Trophoblast cell (in vitro differentiated cells and primary cell): ENCODE measurements around the gene LGALS13.
A peak's percentile ranks its signal among the peaks of the same experiment; 100 is the strongest.

ENCODE experiments used
- DNase-seq, 2 donors: peaks; one replicate each; pipeline ENCODE4 v3.0.0-alpha.2; 2016
- H2AFZ ChIP-seq: 2 replicates; pipeline ENCODE4 v1.6.1; 2013; ENCODE audit warnings: low read length, moderate library complexity, mild to moderate bottlenecking; ENCODE audit not compliant: insufficient read depth, poor library complexity
- H2AK5ac ChIP-seq: 2 replicates; pipeline ENCODE4 v1.6.1; 2013; ENCODE audit warnings: mild to moderate bottlenecking, low read length
- H2BK120ac ChIP-seq: 2 replicates; pipeline ENCODE4 v1.6.1; 2013; ENCODE audit warnings: low read length, mild to moderate bottlenecking, moderate library complexity; ENCODE audit not compliant: insufficient read depth, poor library complexity
- H2BK12ac ChIP-seq: 2 replicates; pipeline ENCODE4 v1.6.1; 2013; ENCODE audit warnings: mild to moderate bottlenecking, low read length, moderate library complexity
- H2BK5ac ChIP-seq: 2 replicates; pipeline ENCODE4 v1.6.1; 2013; ENCODE audit warnings: low read length, low read depth, moderate library complexity, mild to moderate bottlenecking; ENCODE audit not compliant: poor library complexity
- H3K14ac ChIP-seq: 2 replicates; pipeline ENCODE4 v1.6.1; 2013; ENCODE audit warnings: mild to moderate bottlenecking, low read length
- H3K18ac ChIP-seq: 2 replicates; pipeline ENCODE4 v1.6.1; 2013; ENCODE audit warnings: mild to moderate bottlenecking, low read length
- H3K23ac ChIP-seq: 2 replicates; pipeline ENCODE4 v1.6.1; 2013; ENCODE audit warnings: low read length
- H3K27ac ChIP-seq: 2 replicates; pipeline ENCODE4 v1.5.1; 2013; ENCODE audit warnings: low read depth, mild to moderate bottlenecking, inconsistent platforms, low read length, moderate library complexity
- H3K27me3 ChIP-seq: 2 replicates; pipeline ENCODE4 v1.6.1; 2013; ENCODE audit warnings: inconsistent platforms, mild to moderate bottlenecking, low read length, moderate library complexity; ENCODE audit not compliant: insufficient read depth
- H3K36me3 ChIP-seq, 2 experiments: 1 replicate in 1 of 2; 2 replicates in 1 of 2; pipeline ENCODE4 v1.6.1; 2013; ENCODE audit warnings: low read length in 2 of 2, mild to moderate bottlenecking in 2 of 2, moderate library complexity in 1 of 2; ENCODE audit not compliant: insufficient read depth in 2 of 2, control insufficient read depth in 1 of 2
- H3K4ac ChIP-seq: 2 replicates; pipeline ENCODE4 v1.6.1; 2013; ENCODE audit warnings: low read depth, mild to moderate bottlenecking, low read length, moderate library complexity
- H3K4me1 ChIP-seq, 2 experiments: 1 replicate in 1 of 2; 2 replicates in 1 of 2; pipeline ENCODE4 v1.6.1; 2013; ENCODE audit warnings: low read length in 2 of 2, mild to moderate bottlenecking in 2 of 2, moderate library complexity in 1 of 2; ENCODE audit not compliant: insufficient read depth in 2 of 2, control insufficient read depth in 1 of 2
- H3K4me2 ChIP-seq: 2 replicates; pipeline ENCODE4 v1.6.1; 2013; ENCODE audit warnings: inconsistent platforms, mild to moderate bottlenecking, low read length, moderate library complexity
- H3K4me3 ChIP-seq: 2 replicates; pipeline ENCODE4 v1.5.1; 2013; ENCODE audit warnings: mild to moderate bottlenecking, low read depth, low read length, inconsistent platforms
- H3K79me1 ChIP-seq: one replicate; pipeline ENCODE4 v1.6.1; 2013; ENCODE audit warnings: low read length
- H3K79me2 ChIP-seq: 2 replicates; pipeline ENCODE4 v1.6.1; 2013; ENCODE audit warnings: low read length, mild to moderate bottlenecking; ENCODE audit not compliant: control insufficient read depth, insufficient read depth, poor library complexity
- H3K9ac ChIP-seq: 2 replicates; pipeline ENCODE4 v1.6.1; 2013; ENCODE audit warnings: mild to moderate bottlenecking, low read length
- H3K9me3 ChIP-seq: 2 replicates; pipeline ENCODE4 v1.6.1; 2013; ENCODE audit warnings: low read depth, mild to moderate bottlenecking, control low read depth, inconsistent platforms, low read length; ENCODE audit not compliant: insufficient read depth
- H4K12ac ChIP-seq: 2 replicates; pipeline ENCODE4 v1.6.1; 2013; ENCODE audit warnings: low read depth, mild to moderate bottlenecking, low read length, moderate library complexity
- H4K8ac ChIP-seq: 2 replicates; pipeline ENCODE4 v1.6.1; 2013; ENCODE audit warnings: low read depth, mild to moderate bottlenecking, low read length, moderate library complexity
- H4K91ac ChIP-seq: one replicate; pipeline ENCODE4 v1.6.1; 2013; ENCODE audit warnings: low read depth, mild to moderate bottlenecking, low read length, moderate library complexity
- WGBS: extraction: QIAGEN DNeasy Blood & Tissue Kit; methylation state at CpG from one replicate; pipeline ENCODE4 v1.1.7; 2013; ENCODE audit warnings: missing lambda C conversion rate; ENCODE audit not compliant: insufficient read length, insufficient coverage; ENCODE audit errors: extremely low coverage; 5-methylcytosine and 5-hydroxymethylcytosine counted together

Gene LGALS13

GRCh38 chr19:39588066-39588465 lies 14.3 kb upstream of the LGALS13 start:
- no peak overlapping the region for H4K91ac ChIP-seq
- no peaks in the 10 kb centered on the region for H3K27me3 ChIP-seq
- H3K18ac ChIP-seq: no peak overlapping the region
- H3K79me1 ChIP-seq: no peaks in the 10 kb centered on the region
- H3K4ac ChIP-seq: no peak overlapping the region
- H3K4me1 ChIP-seq: no peaks in the 10 kb centered on the region
- no peak overlapping the region for H3K23ac ChIP-seq
- no peak overlapping the region for H3K4me2 ChIP-seq
- no peak overlapping the region for H4K12ac ChIP-seq
- H3K79me2 ChIP-seq: no peaks in the 10 kb centered on the region
- H4K8ac ChIP-seq: no peak overlapping the region
- H3K14ac ChIP-seq: no peak overlapping the region
- no peak overlapping the region for H2BK12ac ChIP-seq
- no peak overlapping the region for H3K27ac ChIP-seq
- peak; percentile 83 to 95 for DNase-seq
- H2AK5ac ChIP-seq: no peak overlapping the region
- H3K9me3 ChIP-seq: no peaks in the 10 kb centered on the region
- H3K4me3 ChIP-seq: no peak overlapping the region
- H2BK120ac ChIP-seq: no peak overlapping the region
- H2BK5ac ChIP-seq: no peak overlapping the region
- WGBS: no CpG with 5 or more reads among the region's 2 CpGs
- no peak overlapping the region for H2AFZ ChIP-seq
- H3K36me3 ChIP-seq: no peaks in the 10 kb centered on the region
- no peak overlapping the region for H3K9ac ChIP-seq

GRCh38 chr19:39590265-39590664 lies 12.1 kb upstream of the LGALS13 start:
- Histone ChIP-seq H4K91ac (no peak overlapping the region), H2BK5ac (no peak overlapping the region)
- peak in 1 of 2 donors; percentile 26 for DNase-seq

GRCh38 chr19:39592381-39592780 lies 9.9 kb upstream of the LGALS13 start:
- Histone ChIP-seq H3K14ac (no peak overlapping the region), H2AK5ac (no peak overlapping the region), H3K4me2 (no peak overlapping the region), H3K79me1 (no peaks in the 10 kb centered on the region), H3K23ac (no peak overlapping the region), H3K4me1 (no peaks in the 10 kb centered on the region), H3K9ac (no peak overlapping the region), H4K8ac (no peak overlapping the region), H3K4me3 (no peak overlapping the region), H4K91ac (no peak overlapping the region), H4K12ac (no peak overlapping the region), H3K9me3 (peaks cover 3% of the 10 kb centered on the region), H3K36me3 (no peaks in the 10 kb centered on the region), H3K27ac (no peak overlapping the region), H2BK5ac (no peak overlapping the region), H3K27me3 (no peaks in the 10 kb centered on the region), H3K18ac (no peak overlapping the region), H3K79me2 (no peaks in the 10 kb centered on the region), H3K4ac (no peak overlapping the region), H2BK12ac (no peak overlapping the region), H2AFZ (no peak overlapping the region), H2BK120ac (no peak overlapping the region)
- no CpG with 5 or more reads among the region's 7 CpGs for WGBS
- no peak for DNase-seq

More at GRCh38 chr19:39590265-39590664, 12.1 kb upstream of the LGALS13 start:
- Histone ChIP-seq H2AK5ac (no peak overlapping the region), H3K79me2 (no peaks in the 10 kb centered on the region), H3K27me3 (no peaks in the 10 kb centered on the region), H3K9ac (no peak overlapping the region), H3K9me3 (no peaks in the 10 kb centered on the region), H2BK12ac (no peak overlapping the region), H3K4me2 (no peak overlapping the region), H3K27ac (no peak overlapping the region), H3K36me3 (no peaks in the 10 kb centered on the region), H2AFZ (no peak overlapping the region), H3K4me3 (no peak overlapping the region), H3K23ac (no peak overlapping the region), H4K8ac (no peak overlapping the region), H3K4ac (no peak overlapping the region), H3K18ac (no peak overlapping the region), H3K79me1 (no peaks in the 10 kb centered on the region), H3K14ac (no peak overlapping the region), H3K4me1 (no peaks in the 10 kb centered on the region), H2BK120ac (no peak overlapping the region), H4K12ac (no peak overlapping the region)
- WGBS: no CpG with 5 or more reads among the region's 2 CpGs

- Histone ChIP-seq H3K4me1 (no peaks in the 10 kb centered on the region), H3K23ac (no peak overlapping the region)
These were observed 6.4 kb upstream of the LGALS13 start for GRCh38 chr19:39595950-39596349.

More at GRCh38 chr19:39595950-39596349, 6.4 kb upstream of the LGALS13 start:
- no peaks in the 10 kb centered on the region for H3K79me2 ChIP-seq
- H3K9me3 ChIP-seq: peaks cover 3% of the 10 kb centered on the region
- no peak overlapping the region for H4K12ac ChIP-seq
- no peaks in the 10 kb centered on the region for H3K27me3 ChIP-seq
- H3K4ac ChIP-seq: no peak overlapping the region
- H4K91ac ChIP-seq: no peak overlapping the region
- H3K4me2 ChIP-seq: no peak overlapping the region
- H2AFZ ChIP-seq: no peak overlapping the region
- no CpG with 5 or more reads among the region's 6 CpGs for WGBS
- no peak overlapping the region for H2AK5ac ChIP-seq
- H3K9ac ChIP-seq: no peak overlapping the region
- H3K27ac ChIP-seq: no peak overlapping the region
- no peaks in the 10 kb centered on the region for H3K36me3 ChIP-seq
- no peak overlapping the region for H3K18ac ChIP-seq
- no peak overlapping the region for H2BK12ac ChIP-seq
- H3K79me1 ChIP-seq: no peaks in the 10 kb centered on the region
- peak; percentile 75 to 95 for DNase-seq
- H3K14ac ChIP-seq: no peak overlapping the region
- no peak overlapping the region for H3K4me3 ChIP-seq
- H2BK5ac ChIP-seq: no peak overlapping the region
- H2BK120ac ChIP-seq: no peak overlapping the region
- H4K8ac ChIP-seq: no peak overlapping the region
